Prostate gland (tissue), 2 donors: ENCODE data around the gene CFAP298. TPM values are rescaled to one million over a fixed set of nuclear protein-coding genes. Genes with fewer than 3 reads are reported as not detected.

Experiments
- DNase-seq: peaks from one replicate; pipeline ENCODE4 v3.0.0-alpha.2; 2019; ENCODE audit warnings: low spot score
- H3K27ac ChIP-seq, 2 donors: fragments of 200-600 bp; sonication (generic); 2 replicates each; pipeline ENCODE4 v1.5.1; 2017 to 2019
- H3K27me3 ChIP-seq: fragments of 200-600 bp; sonication (generic); replicated peaks from 2 replicates; pipeline ENCODE4 v1.5.1; 2019; ENCODE audit not compliant: insufficient read depth
- H3K36me3 ChIP-seq, 2 donors: fragments of 200-600 bp; sonication (generic); 1 replicate in 1 of 2; 2 replicates in 1 of 2; pipeline versions ENCODE4 v1.5.1 to v1.8.1; 2017 to 2019
- H3K4me1 ChIP-seq: fragments of 200-600 bp; sonication (generic); replicated peaks from 2 replicates; pipeline ENCODE4 v1.5.1; 2019
- H3K4me3 ChIP-seq, 2 donors: fragments of 200-600 bp; sonication (generic); 2 replicates each; pipeline ENCODE4 v1.5.1; 2017 to 2019
- H3K9me3 ChIP-seq: fragments of 200-600 bp; sonication (generic); 2 replicates; pipeline ENCODE4 v1.5.1; 2017
- POLR2A ChIP-seq: fragments of 450-650 bp; IDR thresholded peaks from one replicate; pipeline ENCODE4 v1.6.1; 2016; ENCODE audit warnings: antibody characterized with exemption, mild to moderate bottlenecking
- POLR2AphosphoS5 ChIP-seq: sonication (generic); formaldehyde crosslinking; IDR thresholded peaks from one replicate; pipeline ENCODE4 v1.6.1; 2017; ENCODE audit warnings: antibody characterized with exemption
- WGBS: methylation state at CpG from one replicate; pipeline ENCODE4 v1.1.5; 2018; 5-methylcytosine and 5-hydroxymethylcytosine counted together
- intact Hi-C: fragments of 100-400 bp; cut with DNase I; formaldehyde crosslinking; loops from one replicate; pipeline ENCODE4 v1.14.2; 2022
- total RNA-seq, 2 donors: library from RNA; depleted of rRNA; stranded (reverse); fragments of >200 nt; gene quantifications; one replicate each; pipeline ENCODE4 v1.1.0, GENCODE V29; 2016
- TF ChIP-seq, protein P1 (sequence below), 4 experiments: fragments of 200-600 bp in 2 of 4; fragments of 450-650 bp in 2 of 4; sonication (generic) in 2 of 4; IDR thresholded peaks; 1 replicate in 3 of 4; 2 replicates in 1 of 4; pipeline ENCODE4 v1.5.1; 2016 to 2019; ENCODE audit warnings: antibody characterized with exemption in 4 of 4, mild to moderate bottlenecking in 2 of 4, moderate library complexity in 2 of 4

Gene CFAP298
- total RNA-seq, 2 donors from 2014 or later = 43.4 to 44.5 TPM

DNA sequence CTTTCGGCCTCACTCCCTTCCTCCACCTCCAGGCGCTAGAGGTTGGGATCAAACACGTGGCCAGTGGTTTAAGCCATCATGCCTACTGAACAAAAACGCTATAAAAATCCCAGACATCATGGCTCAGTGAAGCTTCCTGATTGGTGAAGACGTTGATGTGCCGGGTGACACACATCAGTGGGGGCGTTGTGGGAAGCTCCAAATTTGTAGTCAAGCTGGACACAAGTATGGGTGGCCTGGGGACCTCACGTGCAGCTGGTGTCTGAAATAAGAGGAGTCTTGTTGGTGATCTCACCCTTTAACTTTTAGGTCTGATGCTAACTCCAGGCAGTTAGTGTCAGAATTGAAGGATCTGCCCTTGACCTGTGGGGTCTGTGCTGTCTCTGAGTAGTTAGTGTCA, 6.7 kb downstream of the CFAP298 start:
- Histone ChIP-seq H3K27me3 (no peaks in the 10 kb centered on the region), H3K4me3 (no peak overlapping the region), H3K27ac (no peak overlapping the region), H3K9me3 (no peaks in the 10 kb centered on the region), H3K4me1 (no peaks in the 10 kb centered on the region), H3K36me3 (peaks cover 5 to 17% of the 10 kb centered on the region in 2 donors)
- intact Hi-C loops = no loop called here
- WGBS = 84% methylated on average over 8 of the region's 8 CpGs
- no peak for DNase-seq
- TF ChIP-seq POLR2A (no peak), POLR2AphosphoS5 (no peak)
- TF ChIP-seq, protein P1, sequence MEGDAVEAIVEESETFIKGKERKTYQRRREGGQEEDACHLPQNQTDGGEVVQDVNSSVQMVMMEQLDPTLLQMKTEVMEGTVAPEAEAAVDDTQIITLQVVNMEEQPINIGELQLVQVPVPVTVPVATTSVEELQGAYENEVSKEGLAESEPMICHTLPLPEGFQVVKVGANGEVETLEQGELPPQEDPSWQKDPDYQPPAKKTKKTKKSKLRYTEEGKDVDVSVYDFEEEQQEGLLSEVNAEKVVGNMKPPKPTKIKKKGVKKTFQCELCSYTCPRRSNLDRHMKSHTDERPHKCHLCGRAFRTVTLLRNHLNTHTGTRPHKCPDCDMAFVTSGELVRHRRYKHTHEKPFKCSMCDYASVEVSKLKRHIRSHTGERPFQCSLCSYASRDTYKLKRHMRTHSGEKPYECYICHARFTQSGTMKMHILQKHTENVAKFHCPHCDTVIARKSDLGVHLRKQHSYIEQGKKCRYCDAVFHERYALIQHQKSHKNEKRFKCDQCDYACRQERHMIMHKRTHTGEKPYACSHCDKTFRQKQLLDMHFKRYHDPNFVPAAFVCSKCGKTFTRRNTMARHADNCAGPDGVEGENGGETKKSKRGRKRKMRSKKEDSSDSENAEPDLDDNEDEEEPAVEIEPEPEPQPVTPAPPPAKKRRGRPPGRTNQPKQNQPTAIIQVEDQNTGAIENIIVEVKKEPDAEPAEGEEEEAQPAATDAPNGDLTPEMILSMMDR (IDR thresholded peaks at IDR 0.05) = no peak

DNA sequence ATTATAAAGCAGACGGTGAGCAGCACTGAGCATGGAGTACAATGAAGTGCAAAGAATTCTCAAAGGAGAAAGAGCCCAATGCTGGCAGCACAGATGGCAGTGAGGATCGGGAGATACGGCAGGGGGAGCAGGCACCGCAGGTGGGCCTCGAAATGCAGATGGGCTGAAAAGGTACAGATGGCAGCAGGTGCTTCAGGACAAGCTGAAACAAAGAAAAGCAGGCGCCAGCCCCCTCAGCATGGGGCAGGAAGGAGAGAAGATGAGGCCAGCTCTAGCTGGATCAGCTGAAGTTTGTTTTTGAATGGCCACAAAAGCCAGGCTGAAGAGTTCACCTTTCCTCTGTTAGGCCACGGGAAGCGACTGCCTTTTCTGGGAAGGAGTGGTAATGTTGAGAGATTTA, 7.7 kb downstream of the CFAP298 start:
- H3K27ac ChIP-seq = no peak overlapping the region
- intact Hi-C loops = loop anchor here (5.0 kb wide), 1 partner anchor 202 kb away; no protein-coding TSS in a partner anchor
- H3K9me3 ChIP-seq = no peaks in the 10 kb centered on the region
- WGBS = 78% methylated on average over 8 of the region's 8 CpGs
- H3K4me1 ChIP-seq = no peaks in the 10 kb centered on the region
- H3K36me3 ChIP-seq = peaks cover 5 to 17% of the 10 kb centered on the region in 2 donors
- no peak overlapping the region for H3K4me3 ChIP-seq
- H3K27me3 ChIP-seq = no peaks in the 10 kb centered on the region
- TF ChIP-seq, protein P1 (IDR thresholded peaks at IDR 0.05) = no peak
- TF ChIP-seq POLR2AphosphoS5 = no peak
- TF ChIP-seq POLR2A = no peak
- no peak for DNase-seq

DNA sequence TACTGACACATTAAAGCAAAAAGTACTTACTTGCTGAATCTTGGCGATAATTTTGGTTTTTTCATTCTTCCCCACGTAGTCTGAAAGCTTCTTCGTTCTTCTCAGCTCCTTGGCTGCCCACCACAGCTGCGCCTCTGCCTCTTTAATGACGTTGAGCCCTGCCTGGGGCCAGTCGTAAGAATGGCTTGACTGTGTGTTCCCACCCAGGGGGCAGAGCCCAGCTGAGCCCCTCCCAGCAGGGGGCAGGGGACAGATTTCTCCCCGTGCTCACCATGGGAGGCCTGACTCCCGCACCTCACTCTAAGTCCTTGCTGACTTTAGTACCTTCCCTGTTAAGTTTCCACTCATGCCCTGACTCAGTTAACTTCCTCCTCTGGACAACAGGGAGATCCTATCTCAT, 9.0 kb downstream of the CFAP298 start:
- Histone ChIP-seq H3K4me3 (no peak overlapping the region), H3K27me3 (no peaks in the 10 kb centered on the region), H3K36me3 (peaks cover 5 to 17% of the 10 kb centered on the region in 2 donors), H3K4me1 (no peaks in the 10 kb centered on the region), H3K27ac (no peak overlapping the region), H3K9me3 (no peaks in the 10 kb centered on the region)
- DNase-seq = no peak
- no peak for TF ChIP-seq POLR2AphosphoS5
- no peak for TF ChIP-seq POLR2A
- intact Hi-C loops = loop anchor here (5.0 kb wide), 1 partner anchor 201 kb away; no protein-coding TSS in a partner anchor
- WGBS = 72% methylated on average over 8 of the region's 8 CpGs

DNA sequence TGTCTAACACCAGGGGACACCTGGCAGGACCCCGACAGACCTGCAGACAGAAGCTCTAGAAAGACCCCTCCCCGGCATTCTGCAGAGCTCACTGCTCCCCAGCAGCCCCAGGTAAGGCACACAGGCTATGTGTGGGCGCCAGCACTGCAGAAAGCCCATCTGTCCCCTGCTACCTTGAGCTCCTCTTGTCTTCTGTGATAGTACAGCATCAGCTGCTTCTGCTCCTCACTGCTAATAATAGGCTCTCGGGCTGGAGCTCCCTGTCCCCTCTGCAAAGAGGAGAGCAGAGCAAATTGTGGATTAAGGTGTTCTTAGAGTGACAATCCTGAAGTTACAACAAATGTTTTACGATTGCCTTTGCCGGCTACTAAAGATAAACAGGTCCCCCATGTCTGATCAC, 10.1 kb downstream of the CFAP298 start:
- H3K36me3 ChIP-seq = peaks cover 5 to 17% of the 10 kb centered on the region in 2 donors
- H3K4me1 ChIP-seq = no peaks in the 10 kb centered on the region
- no peak for TF ChIP-seq POLR2A
- TF ChIP-seq, protein P1 (IDR thresholded peaks at IDR 0.05) = no peak
- TF ChIP-seq POLR2AphosphoS5 = no peak
- H3K27ac ChIP-seq = no peak overlapping the region
- H3K4me3 ChIP-seq = no peak overlapping the region
- DNase-seq = no peak
- WGBS = 84% methylated on average over 6 of the region's 6 CpGs
- H3K27me3 ChIP-seq = no peaks in the 10 kb centered on the region
- intact Hi-C loops = loop anchor here (5.0 kb wide), 1 partner anchor 200 kb away; no protein-coding TSS in a partner anchor
- H3K9me3 ChIP-seq = no peaks in the 10 kb centered on the region

DNA sequence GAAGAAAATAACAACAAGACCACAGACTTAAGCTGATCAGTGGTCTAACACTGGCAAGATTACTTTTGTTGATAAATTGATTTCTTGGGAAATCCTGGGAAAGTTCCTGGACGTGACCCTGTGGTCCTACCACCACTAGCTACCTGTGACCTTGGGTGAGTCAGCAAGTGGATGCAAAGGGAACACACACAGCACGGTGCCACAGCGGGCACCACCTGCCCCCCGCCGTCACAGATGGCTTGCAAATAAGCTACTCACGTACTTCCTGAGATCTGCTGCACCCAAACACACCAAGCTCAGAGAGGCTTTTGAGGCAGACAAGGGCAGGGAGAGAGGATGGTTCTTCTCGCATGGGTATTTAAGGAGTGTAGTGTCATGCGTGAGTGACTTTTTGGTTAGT, 12.7 kb downstream of the CFAP298 start:
- intact Hi-C loops = loop anchor here (10.0 kb wide), 1 partner anchor 735 kb away; no protein-coding TSS in a partner anchor

DNA sequence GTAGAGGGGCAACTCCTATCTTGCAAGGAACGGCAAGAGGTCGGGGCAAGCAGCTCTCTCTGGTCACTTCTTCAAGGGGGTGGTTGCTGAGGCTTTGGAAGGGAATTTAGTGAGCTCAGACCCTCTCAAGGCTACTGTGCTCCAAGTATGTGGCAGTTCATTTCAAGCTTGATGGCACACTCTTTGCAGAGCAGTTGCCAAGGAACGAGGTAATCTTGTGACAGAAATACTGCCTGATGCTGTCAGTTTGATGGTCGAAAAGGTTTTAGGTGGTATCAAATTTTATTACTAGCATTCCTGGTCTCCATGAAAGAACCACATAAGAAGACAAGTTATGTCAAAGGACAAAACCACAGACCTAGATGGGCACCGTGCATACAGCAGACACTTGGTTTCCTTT, 13.1 kb downstream of the CFAP298 start:
- no peak for DNase-seq
- intact Hi-C loops = loop anchor here (10.0 kb wide), 1 partner anchor 734 kb away; no protein-coding TSS in a partner anchor
- no peaks in the 10 kb centered on the region for H3K9me3 ChIP-seq
- H3K4me1 ChIP-seq = no peaks in the 10 kb centered on the region
- H3K27ac ChIP-seq = no peak overlapping the region
- H3K4me3 ChIP-seq = no peak overlapping the region
- peaks cover 5 to 15% of the 10 kb centered on the region in 2 donors for H3K36me3 ChIP-seq
- TF ChIP-seq, protein P1 (IDR thresholded peaks at IDR 0.05) = no peak
- TF ChIP-seq POLR2AphosphoS5 (no peak), POLR2A (no peak)
- WGBS = 47% methylated on average over 5 of the region's 5 CpGs
- no peaks in the 10 kb centered on the region for H3K27me3 ChIP-seq

More for the DNA sequence above, 12.7 kb downstream of the CFAP298 start:
- 63% methylated on average over 8 of the region's 8 CpGs for WGBS
- no peak for TF ChIP-seq POLR2AphosphoS5
- H3K27ac ChIP-seq = no peak overlapping the region
- no peaks in the 10 kb centered on the region for H3K27me3 ChIP-seq
- H3K36me3 ChIP-seq = peaks cover 5 to 17% of the 10 kb centered on the region in 2 donors
- DNase-seq = no peak
- no peaks in the 10 kb centered on the region for H3K4me1 ChIP-seq
- no peaks in the 10 kb centered on the region for H3K9me3 ChIP-seq
- no peak overlapping the region for H3K4me3 ChIP-seq
